Activated CD4-positive, CD25-positive, alpha-beta regulatory T cell treated with anti-CD3 and anti-CD28 coated beads, Interleukin-2, amount 50 U/mL, for 24 hours (primary cell): ENCODE measurements around the gene MTARC1.

Experiments
- ATAC-seq, 2 donors: fragments of 150-1000 bp; cut with Tn5 transposase; one replicate each; pipeline ENCODE4 v1.10.0; 2021; ENCODE audit warnings: mild to moderate bottlenecking in 1 of 2, moderate library complexity in 1 of 2

Gene MTARC1

DNA sequence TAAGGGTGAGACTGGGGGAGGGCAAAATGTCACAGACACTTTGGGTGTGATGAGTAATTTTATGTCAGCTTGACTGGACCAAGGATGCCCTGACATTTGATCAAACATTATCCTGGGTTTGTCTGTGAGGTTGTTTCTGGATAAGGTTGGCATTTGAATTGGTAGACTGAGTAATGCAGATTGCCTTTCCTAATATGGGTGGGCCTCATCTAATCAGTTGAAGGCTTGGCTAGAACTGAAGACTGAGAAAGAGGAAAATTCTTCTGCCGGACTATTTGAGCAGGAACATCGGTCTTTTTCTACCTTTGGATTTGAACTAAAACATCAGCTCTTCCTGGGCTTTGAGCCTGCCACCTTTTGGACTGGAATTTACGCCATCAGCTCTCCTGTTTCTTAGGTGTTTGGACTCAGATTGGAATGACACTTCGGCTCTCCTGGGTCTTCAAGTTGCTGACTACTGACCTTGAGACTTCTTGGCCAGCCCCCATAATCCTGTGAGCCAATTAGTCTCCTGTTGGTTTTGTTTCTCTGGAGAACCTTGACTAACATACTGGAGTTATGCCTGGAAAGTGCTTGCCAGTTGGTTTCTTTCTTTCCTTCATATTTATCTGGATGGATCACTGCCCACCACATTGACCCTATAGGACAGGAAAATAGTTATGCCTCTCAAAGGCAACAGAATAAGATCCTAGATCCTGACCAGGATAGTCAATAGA is 47.6 kb downstream of the MTARC1 start:
- no peak for ATAC-seq
